HUES6 (cell line): ENCODE data around the gene F3.

Source experiments
- H3K27ac ChIP-seq: 2 replicates; pipeline ENCODE4 v1.7.0; 2013; ENCODE audit warnings: low read depth, mild to moderate bottlenecking, low read length, inconsistent platforms
- H3K27me3 ChIP-seq: 2 replicates; pipeline ENCODE4 v1.6.1; 2013; ENCODE audit warnings: low read length; ENCODE audit not compliant: control insufficient read depth, insufficient read depth
- H3K36me3 ChIP-seq: 2 replicates; pipeline ENCODE4 v1.6.1; 2013; ENCODE audit warnings: low read length; ENCODE audit not compliant: control insufficient read depth, insufficient read depth
- H3K4me1 ChIP-seq: 2 replicates; pipeline ENCODE4 v1.6.1; 2013; ENCODE audit warnings: low read length; ENCODE audit not compliant: control insufficient read depth, insufficient read depth
- H3K4me3 ChIP-seq: 2 replicates; pipeline ENCODE4 v1.5.1; 2013; ENCODE audit warnings: low read depth, low read length
- H3K9ac ChIP-seq: one replicate; pipeline ENCODE4 v1.6.1; 2013; ENCODE audit warnings: mild to moderate bottlenecking, low read length
- H3K9me3 ChIP-seq: 2 replicates; pipeline ENCODE4 v1.6.1; 2013; ENCODE audit warnings: low read depth, low read length; ENCODE audit not compliant: control insufficient read depth, insufficient read depth

F3 gene

GRCh38 chr1:94527447-94528031 is 14.0 kb downstream of the F3 start:
- H3K9me3 ChIP-seq, result no peaks in the 10 kb centered on the region
- no peak overlapping the region for H3K4me3 ChIP-seq
- no peak overlapping the region for H3K9ac ChIP-seq
- no peak overlapping the region for H3K27ac ChIP-seq
- H3K36me3 ChIP-seq, result peaks cover 37% of the 10 kb centered on the region
- H3K27me3 ChIP-seq, result no peaks in the 10 kb centered on the region
- peaks cover 21% of the 10 kb centered on the region for H3K4me1 ChIP-seq

DNA sequence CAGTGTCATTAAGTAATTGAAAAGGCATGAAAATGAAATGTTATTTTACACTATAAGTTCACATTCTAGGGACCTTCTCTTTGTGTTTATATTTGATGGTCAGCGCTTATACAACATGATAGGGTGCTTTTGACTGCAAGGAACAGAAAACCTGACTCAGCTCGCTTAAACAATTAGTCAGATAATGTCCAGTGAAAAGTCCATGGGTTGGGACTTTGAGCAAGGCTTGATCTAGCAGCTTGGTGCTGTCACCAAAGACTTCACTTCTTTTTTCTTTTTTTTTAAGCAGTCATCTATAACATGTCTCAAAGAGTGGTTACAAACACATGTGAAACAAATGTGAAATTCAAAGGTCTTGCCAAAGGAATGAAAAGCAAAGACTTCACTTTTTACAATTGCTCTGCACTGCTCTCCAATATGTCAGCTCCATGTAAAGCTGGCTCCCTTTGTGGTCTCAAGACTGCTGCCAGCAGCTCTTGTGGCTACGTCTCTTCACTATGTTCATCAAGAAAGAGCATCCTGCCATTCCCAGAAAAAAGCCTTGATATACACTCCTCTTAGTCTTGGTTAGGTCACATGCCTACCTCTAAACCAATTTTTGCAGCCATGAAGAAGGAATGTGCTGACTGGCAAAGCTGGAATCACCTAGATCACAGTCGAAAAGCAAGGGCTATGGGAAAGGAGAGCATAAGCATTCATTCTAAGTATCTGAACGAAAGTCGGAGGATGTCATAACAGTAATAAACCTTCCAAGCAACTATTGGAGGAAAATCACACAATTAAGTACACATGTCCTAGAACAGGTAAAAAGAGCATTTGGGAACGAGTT is 15.2 kb downstream of the F3 start:
- Histone ChIP-seq H3K9me3 (no peaks in the 10 kb centered on the region), H3K36me3 (peaks cover 26% of the 10 kb centered on the region), H3K27me3 (no peaks in the 10 kb centered on the region), H3K4me3 (no peak overlapping the region), H3K27ac (no peak overlapping the region), H3K9ac (no peak overlapping the region), H3K4me1 (peaks cover 24% of the 10 kb centered on the region)

- H3K27ac ChIP-seq, result no peak overlapping the region
- peaks cover 11% of the 10 kb centered on the region; the same call in 1 of the 2 replicates for H3K36me3 ChIP-seq
- H3K4me3 ChIP-seq, result no peak overlapping the region
- H3K27me3 ChIP-seq, result no peaks in the 10 kb centered on the region
- H3K9me3 ChIP-seq, result no peaks in the 10 kb centered on the region
- no peak overlapping the region for H3K9ac ChIP-seq
- H3K4me1 ChIP-seq, result peaks cover 24% of the 10 kb centered on the region
These were observed 17.0 kb downstream of the F3 start for GRCh38 chr1:94524531-94524930.

DNA sequence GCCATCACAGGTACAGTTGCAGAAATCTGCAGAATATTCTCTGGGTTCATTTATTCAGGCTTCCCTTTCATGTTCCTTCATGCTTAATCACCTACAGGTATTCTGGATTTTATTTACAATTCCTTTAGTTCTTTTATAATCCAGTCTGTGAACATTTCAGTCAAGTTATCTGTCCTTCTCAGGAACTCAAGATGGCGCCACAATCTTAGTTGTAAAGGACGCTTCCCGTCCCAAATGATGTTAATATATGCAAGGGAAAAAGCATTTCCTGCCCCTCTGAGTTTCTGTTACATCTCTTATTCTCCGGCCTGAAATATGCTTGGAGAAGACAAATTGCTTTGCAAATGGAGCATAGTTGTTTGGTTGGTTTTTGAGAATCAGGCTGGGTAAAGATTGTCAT is 19.3 kb downstream of the F3 start:
- Histone ChIP-seq H3K27me3 (no peaks in the 10 kb centered on the region), H3K4me1 (peaks cover 8% of the 10 kb centered on the region; the same call in 1 of the 2 replicates), H3K4me3 (no peak overlapping the region), H3K27ac (no peak overlapping the region), H3K9ac (no peak overlapping the region), H3K36me3 (no peaks in the 10 kb centered on the region), H3K9me3 (no peaks in the 10 kb centered on the region)

DNA sequence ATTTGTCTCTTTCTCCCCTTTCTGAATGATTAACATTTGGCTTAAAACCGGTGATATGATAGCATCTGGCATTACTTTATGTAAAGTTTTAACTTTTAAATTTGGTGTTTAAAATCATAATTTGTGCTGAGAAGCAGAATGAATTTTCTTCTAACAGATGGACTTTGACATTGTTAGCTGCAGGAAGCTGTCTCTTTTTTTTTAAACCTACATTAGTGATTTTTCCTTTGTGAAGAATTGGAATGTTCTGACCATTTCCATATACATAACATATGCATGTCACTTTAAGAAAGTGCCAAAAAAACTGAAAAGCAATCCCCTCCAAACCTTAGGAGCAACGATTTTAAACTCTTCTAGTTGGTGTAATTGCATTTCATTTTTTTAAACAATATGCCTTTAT is 22.2 kb downstream of the F3 start:
- Histone ChIP-seq H3K4me1 (peaks cover 8% of the 10 kb centered on the region; the same call in 1 of the 2 replicates), H3K36me3 (no peaks in the 10 kb centered on the region), H3K9ac (no peak overlapping the region), H3K4me3 (no peak overlapping the region), H3K27ac (no peak overlapping the region), H3K9me3 (no peaks in the 10 kb centered on the region), H3K27me3 (no peaks in the 10 kb centered on the region)

DNA sequence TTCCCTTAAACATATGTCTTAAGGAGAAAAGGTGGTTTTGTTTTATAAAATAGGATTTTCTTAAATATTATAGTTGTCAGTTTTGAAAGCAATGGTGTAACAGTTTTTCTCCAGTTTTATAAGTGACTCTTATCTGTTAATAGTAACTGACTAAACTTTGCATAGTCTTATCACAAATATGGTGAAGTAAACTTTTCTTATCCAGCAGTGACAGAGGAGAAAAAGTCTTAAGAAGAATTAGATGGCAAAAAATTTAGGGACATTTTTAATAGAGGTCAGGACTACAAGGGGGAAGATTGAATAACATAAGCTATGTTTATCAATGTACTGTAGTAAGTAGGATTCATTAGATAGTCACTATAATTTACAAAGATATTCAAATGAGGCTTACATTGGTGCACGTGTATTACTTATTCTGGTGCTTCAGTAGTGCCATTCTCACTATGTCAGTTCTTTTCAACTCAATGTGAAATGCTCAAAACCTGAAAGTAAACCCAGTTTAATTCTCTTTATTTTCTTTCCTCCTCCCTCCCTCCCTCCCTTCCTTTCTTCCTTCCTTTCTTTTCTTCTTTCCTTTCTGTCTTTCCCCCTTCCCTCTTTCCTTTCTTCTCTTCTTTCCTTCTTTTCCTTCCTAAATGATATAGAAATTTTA is 26.1 kb downstream of the F3 start:
- Histone ChIP-seq H3K9ac (no peak overlapping the region), H3K27me3 (no peaks in the 10 kb centered on the region), H3K9me3 (no peaks in the 10 kb centered on the region), H3K36me3 (no peaks in the 10 kb centered on the region), H3K4me1 (no peaks in the 10 kb centered on the region), H3K4me3 (no peak overlapping the region), H3K27ac (no peak overlapping the region)

DNA sequence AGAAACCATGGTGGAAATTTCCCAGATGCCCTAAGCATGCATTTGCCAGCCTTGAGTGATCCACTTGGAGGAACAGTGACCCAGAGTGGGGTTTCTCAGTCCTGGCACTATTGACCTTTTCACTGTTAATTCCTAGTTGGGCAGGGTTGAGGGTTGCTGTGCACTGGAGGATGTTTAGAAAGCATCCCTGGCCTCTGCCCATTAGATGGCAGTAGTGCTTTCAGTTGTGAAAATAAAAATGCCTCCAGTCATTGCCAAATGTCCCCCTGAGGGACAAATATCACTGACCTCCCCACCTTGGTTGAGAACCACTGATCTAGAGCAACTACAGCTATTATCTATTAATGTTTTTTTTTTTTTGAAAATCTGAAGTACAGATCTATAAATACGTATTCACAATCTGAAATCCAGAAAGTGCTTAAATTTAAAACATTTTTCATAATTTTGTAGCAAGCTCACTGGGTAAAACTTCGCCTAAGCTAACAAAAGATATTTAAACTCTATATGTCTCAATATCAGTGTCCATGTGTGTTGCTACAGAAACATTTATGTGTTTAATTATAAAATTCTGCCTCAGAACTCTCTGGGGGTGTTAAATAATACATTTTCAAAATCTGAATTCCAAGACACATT is 27.3 kb downstream of the F3 start:
- no peaks in the 10 kb centered on the region for H3K36me3 ChIP-seq
- no peaks in the 10 kb centered on the region for H3K27me3 ChIP-seq
- no peak overlapping the region for H3K27ac ChIP-seq

DNA sequence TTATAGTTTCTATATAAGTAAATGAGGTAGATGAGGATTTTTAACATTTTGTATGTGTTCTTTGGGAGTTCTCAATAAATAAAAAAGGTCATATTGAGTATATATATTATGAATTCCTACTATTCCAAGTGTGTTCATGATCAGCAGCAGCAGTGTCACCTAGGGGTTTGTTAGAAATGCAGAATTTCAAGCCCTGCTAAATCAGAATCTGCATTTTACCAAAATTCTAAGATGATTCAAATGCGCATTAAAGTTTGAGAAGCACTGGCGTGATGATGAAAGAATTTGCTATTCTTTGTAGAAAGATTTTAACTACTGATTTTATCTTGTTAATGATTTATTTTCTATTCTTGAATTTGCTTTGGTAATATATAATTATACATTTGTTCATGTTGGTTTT is 28.7 kb downstream of the F3 start:
- Histone ChIP-seq H3K9ac (no peak overlapping the region), H3K27ac (no peak overlapping the region), H3K4me3 (no peak overlapping the region), H3K4me1 (no peaks in the 10 kb centered on the region), H3K36me3 (no peaks in the 10 kb centered on the region), H3K9me3 (no peaks in the 10 kb centered on the region), H3K27me3 (no peaks in the 10 kb centered on the region)

More for the DNA sequence above, 27.3 kb downstream of the F3 start:
- no peak overlapping the region for H3K9ac ChIP-seq
- no peaks in the 10 kb centered on the region for H3K9me3 ChIP-seq
- H3K4me3 ChIP-seq, result no peak overlapping the region
- H3K4me1 ChIP-seq, result no peaks in the 10 kb centered on the region

- Histone ChIP-seq H3K27me3 (no peaks in the 10 kb centered on the region), H3K36me3 (peaks cover 22% of the 10 kb centered on the region), H3K9me3 (no peaks in the 10 kb centered on the region), H3K4me3 (no peak overlapping the region), H3K4me1 (no peaks in the 10 kb centered on the region), H3K27ac (no peak overlapping the region), H3K9ac (no peak overlapping the region)
These were observed 37.0 kb downstream of the F3 start for GRCh38 chr1:94504601-94505000.

DNA sequence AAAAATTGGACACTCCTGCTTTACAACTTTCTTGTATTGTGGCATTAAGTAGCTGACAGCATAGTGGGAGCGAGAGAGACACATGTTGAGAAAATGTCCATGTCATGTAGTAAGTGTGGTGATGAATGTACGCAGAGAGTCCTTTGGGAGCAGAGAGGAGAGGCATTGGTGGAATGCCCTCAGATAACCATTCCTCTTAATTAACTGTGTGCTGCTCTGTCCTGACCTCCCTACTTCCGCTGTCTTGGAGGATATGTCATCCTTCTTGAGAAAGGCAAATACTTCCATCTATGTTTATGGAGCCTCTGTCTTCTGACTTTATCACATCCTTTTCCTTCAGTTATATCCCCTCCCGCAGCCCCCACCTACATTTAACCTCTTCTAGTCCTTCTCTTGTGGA is 38.4 kb downstream of the F3 start:
- Histone ChIP-seq H3K27me3 (no peaks in the 10 kb centered on the region), H3K9me3 (no peaks in the 10 kb centered on the region), H3K9ac (no peak overlapping the region), H3K36me3 (peaks cover 34% of the 10 kb centered on the region), H3K27ac (no peak overlapping the region), H3K4me3 (no peak overlapping the region), H3K4me1 (no peaks in the 10 kb centered on the region)

GRCh38 chr1:94501935-94502334 is 39.6 kb downstream of the F3 start:
- Histone ChIP-seq H3K9me3 (no peaks in the 10 kb centered on the region), H3K4me3 (no peak overlapping the region), H3K27me3 (no peaks in the 10 kb centered on the region), H3K36me3 (peaks cover 34% of the 10 kb centered on the region), H3K9ac (no peak overlapping the region), H3K27ac (no peak overlapping the region), H3K4me1 (no peaks in the 10 kb centered on the region)
